ENCODE data around the gene SSBP4. TPM values are rescaled to one million over a fixed set of nuclear protein-coding genes. Genes with fewer than 3 reads are reported as not detected.
A peak's percentile ranks its signal among the peaks of the same experiment; 100 is the strongest.

SSBP4 gene
- total and polyA plus RNA-seq, 2 experiments from 2014 or later, result 44.4 to 52.0 TPM

DNA sequence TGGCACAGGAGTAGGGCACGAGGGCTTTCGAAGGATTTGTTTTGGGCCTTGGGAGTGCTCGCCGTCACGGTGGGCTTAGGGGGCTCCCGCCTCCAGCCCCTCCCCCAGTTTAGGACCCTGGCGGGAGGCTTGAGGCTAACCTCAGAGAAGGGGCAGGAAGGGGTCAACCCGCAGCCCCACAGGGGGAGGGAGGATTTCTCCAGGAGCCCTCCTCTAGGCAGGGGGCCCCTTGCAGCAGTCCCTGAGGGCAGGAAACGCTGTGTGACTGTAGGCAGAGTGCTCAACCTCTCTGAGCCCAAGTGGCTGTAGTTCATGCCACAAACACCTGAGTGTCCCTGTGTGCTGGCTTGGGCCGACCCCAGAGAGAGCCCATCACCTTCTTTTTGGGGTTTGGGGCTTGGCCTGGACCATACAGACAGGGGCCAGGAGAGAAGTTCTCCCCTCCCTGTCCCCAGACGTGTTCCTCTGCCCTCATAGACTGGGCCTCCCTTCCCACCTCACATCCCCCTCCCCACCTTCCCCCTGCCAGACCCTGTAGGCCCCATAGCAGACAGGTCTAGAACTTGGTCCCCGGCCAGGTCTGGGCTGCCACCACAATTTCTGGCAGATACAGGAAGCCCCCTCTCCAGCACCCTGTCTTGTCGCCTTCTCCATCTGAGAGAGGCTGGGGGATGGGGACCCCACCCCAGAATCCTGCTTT is 10.7 kb downstream of the SSBP4 start:
- Histone ChIP-seq H3K4me1 (ENCODE audit: insufficient read depth) (peaks cover 44% of the 10 kb centered on the region), H3K36me3 (ENCODE audit: insufficient read depth) (no peaks in the 10 kb centered on the region), H2AFZ (0 out of 2 replicates have a peak overlapping the region, but pooled peaks have one; percentile 59), H3K79me2 (replicated peaks; ENCODE audit: insufficient read depth) (no peaks in the 10 kb centered on the region), H3K27me3 (ENCODE audit: insufficient read depth) (no peaks in the 10 kb centered on the region), H3K9me2 (ENCODE audit: insufficient read depth) (no peaks in the 10 kb centered on the region), H4K20me1 (replicated peaks; ENCODE audit: insufficient read depth) (no peaks in the 10 kb centered on the region; the same call in 1 of the 2 replicates), H3K4me3 (peak overlapping the region; percentile 73), H3F3A (replicated peaks; ENCODE audit: low read depth) (peaks cover 11% of the 10 kb centered on the region; the same call in 1 of the 2 replicates), H3K4me2 (peak overlapping the region; percentile 91), H3K27ac (ENCODE audit: low read depth) (no peak overlapping the region)
- ATAC-seq (no peak), DNase-seq (ENCODE audit: low spot score) (no peak)
- TF ChIP-seq JUNB (IDR thresholded peaks at IDR 0.05; ENCODE audit: unreplicated experiment) (no peak), CREB1 (CRISPR knock-in tag; IDR thresholded peaks at IDR 0.05; ENCODE audit: low read depth) (no peak), EZH2phosphoT487 (IDR thresholded peaks at IDR 0.05; ENCODE audit: unreplicated experiment) (no peak), ZNF331 (CRISPR knock-in tag; IDR thresholded peaks at IDR 0.05; ENCODE audit: low read depth) (no peak), ZNF114 (CRISPR knock-in tag; IDR thresholded peaks at IDR 0.05) (no peak), POLR2AphosphoS5 (IDR thresholded peaks at IDR 0.05; ENCODE audit: low read depth) (no peak; the same call in 1 of the 2 replicates), EZH2 (IDR thresholded peaks at IDR 0.05; ENCODE audit: low read depth, unreplicated experiment) (no peak), STAT1 (IDR thresholded peaks at IDR 0.05; ENCODE audit: unreplicated experiment) (no peak), NANOG (IDR thresholded peaks at IDR 0.05; ENCODE audit: borderline replicate concordance) (no peak)
- TF ChIP-seq, protein P1, sequence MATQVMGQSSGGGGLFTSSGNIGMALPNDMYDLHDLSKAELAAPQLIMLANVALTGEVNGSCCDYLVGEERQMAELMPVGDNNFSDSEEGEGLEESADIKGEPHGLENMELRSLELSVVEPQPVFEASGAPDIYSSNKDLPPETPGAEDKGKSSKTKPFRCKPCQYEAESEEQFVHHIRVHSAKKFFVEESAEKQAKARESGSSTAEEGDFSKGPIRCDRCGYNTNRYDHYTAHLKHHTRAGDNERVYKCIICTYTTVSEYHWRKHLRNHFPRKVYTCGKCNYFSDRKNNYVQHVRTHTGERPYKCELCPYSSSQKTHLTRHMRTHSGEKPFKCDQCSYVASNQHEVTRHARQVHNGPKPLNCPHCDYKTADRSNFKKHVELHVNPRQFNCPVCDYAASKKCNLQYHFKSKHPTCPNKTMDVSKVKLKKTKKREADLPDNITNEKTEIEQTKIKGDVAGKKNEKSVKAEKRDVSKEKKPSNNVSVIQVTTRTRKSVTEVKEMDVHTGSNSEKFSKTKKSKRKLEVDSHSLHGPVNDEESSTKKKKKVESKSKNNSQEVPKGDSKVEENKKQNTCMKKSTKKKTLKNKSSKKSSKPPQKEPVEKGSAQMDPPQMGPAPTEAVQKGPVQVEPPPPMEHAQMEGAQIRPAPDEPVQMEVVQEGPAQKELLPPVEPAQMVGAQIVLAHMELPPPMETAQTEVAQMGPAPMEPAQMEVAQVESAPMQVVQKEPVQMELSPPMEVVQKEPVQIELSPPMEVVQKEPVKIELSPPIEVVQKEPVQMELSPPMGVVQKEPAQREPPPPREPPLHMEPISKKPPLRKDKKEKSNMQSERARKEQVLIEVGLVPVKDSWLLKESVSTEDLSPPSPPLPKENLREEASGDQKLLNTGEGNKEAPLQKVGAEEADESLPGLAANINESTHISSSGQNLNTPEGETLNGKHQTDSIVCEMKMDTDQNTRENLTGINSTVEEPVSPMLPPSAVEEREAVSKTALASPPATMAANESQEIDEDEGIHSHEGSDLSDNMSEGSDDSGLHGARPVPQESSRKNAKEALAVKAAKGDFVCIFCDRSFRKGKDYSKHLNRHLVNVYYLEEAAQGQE (IDR thresholded peaks at IDR 0.05; ENCODE audit: unreplicated experiment), result no peak
- TF ChIP-seq, protein P2, sequence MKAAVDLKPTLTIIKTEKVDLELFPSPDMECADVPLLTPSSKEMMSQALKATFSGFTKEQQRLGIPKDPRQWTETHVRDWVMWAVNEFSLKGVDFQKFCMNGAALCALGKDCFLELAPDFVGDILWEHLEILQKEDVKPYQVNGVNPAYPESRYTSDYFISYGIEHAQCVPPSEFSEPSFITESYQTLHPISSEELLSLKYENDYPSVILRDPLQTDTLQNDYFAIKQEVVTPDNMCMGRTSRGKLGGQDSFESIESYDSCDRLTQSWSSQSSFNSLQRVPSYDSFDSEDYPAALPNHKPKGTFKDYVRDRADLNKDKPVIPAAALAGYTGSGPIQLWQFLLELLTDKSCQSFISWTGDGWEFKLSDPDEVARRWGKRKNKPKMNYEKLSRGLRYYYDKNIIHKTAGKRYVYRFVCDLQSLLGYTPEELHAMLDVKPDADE (IDR thresholded peaks at IDR 0.05), result no peak
- TF ChIP-seq, protein P3, sequence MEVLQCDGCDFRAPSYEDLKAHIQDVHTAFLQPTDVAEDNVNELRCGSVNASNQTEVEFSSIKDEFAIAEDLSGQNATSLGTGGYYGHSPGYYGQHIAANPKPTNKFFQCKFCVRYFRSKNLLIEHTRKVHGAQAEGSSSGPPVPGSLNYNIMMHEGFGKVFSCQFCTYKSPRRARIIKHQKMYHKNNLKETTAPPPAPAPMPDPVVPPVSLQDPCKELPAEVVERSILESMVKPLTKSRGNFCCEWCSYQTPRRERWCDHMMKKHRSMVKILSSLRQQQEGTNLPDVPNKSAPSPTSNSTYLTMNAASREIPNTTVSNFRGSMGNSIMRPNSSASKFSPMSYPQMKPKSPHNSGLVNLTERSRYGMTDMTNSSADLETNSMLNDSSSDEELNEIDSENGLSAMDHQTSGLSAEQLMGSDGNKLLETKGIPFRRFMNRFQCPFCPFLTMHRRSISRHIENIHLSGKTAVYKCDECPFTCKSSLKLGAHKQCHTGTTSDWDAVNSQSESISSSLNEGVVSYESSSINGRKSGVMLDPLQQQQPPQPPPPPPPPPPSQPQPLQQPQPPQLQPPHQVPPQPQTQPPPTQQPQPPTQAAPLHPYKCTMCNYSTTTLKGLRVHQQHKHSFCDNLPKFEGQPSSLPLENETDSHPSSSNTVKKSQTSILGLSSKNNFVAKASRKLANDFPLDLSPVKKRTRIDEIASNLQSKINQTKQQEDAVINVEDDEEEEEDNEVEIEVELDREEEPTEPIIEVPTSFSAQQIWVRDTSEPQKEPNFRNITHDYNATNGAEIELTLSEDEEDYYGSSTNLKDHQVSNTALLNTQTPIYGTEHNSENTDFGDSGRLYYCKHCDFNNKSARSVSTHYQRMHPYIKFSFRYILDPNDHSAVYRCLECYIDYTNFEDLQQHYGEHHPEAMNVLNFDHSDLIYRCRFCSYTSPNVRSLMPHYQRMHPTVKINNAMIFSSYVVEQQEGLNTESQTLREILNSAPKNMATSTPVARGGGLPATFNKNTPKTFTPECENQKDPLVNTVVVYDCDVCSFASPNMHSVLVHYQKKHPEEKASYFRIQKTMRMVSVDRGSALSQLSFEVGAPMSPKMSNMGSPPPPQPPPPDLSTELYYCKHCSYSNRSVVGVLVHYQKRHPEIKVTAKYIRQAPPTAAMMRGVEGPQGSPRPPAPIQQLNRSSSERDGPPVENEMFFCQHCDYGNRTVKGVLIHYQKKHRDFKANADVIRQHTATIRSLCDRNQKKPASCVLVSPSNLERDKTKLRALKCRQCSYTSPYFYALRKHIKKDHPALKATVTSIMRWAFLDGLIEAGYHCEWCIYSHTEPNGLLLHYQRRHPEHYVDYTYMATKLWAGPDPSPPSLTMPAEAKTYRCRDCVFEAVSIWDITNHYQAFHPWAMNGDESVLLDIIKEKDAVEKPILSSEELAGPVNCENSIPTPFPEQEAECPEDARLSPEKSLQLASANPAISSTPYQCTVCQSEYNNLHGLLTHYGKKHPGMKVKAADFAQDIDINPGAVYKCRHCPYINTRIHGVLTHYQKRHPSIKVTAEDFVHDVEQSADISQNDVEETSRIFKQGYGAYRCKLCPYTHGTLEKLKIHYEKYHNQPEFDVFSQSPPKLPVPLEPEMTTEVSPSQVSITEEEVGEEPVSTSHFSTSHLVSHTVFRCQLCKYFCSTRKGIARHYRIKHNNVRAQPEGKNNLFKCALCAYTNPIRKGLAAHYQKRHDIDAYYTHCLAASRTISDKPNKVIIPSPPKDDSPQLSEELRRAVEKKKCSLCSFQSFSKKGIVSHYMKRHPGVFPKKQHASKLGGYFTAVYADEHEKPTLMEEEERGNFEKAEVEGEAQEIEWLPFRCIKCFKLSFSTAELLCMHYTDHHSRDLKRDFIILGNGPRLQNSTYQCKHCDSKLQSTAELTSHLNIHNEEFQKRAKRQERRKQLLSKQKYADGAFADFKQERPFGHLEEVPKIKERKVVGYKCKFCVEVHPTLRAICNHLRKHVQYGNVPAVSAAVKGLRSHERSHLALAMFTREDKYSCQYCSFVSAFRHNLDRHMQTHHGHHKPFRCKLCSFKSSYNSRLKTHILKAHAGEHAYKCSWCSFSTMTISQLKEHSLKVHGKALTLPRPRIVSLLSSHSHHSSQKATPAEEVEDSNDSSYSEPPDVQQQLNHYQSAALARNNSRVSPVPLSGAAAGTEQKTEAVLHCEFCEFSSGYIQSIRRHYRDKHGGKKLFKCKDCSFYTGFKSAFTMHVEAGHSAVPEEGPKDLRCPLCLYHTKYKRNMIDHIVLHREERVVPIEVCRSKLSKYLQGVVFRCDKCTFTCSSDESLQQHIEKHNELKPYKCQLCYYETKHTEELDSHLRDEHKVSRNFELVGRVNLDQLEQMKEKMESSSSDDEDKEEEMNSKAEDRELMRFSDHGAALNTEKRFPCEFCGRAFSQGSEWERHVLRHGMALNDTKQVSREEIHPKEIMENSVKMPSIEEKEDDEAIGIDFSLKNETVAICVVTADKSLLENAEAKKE (CRISPR knock-in tag; IDR thresholded peaks at IDR 0.05), result no peak
- TF ChIP-seq, protein P4, sequence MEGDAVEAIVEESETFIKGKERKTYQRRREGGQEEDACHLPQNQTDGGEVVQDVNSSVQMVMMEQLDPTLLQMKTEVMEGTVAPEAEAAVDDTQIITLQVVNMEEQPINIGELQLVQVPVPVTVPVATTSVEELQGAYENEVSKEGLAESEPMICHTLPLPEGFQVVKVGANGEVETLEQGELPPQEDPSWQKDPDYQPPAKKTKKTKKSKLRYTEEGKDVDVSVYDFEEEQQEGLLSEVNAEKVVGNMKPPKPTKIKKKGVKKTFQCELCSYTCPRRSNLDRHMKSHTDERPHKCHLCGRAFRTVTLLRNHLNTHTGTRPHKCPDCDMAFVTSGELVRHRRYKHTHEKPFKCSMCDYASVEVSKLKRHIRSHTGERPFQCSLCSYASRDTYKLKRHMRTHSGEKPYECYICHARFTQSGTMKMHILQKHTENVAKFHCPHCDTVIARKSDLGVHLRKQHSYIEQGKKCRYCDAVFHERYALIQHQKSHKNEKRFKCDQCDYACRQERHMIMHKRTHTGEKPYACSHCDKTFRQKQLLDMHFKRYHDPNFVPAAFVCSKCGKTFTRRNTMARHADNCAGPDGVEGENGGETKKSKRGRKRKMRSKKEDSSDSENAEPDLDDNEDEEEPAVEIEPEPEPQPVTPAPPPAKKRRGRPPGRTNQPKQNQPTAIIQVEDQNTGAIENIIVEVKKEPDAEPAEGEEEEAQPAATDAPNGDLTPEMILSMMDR (conservative IDR thresholded peaks at IDR 0.05; ENCODE audit: low read depth in 2 of 2), result no peak
- peaks cover 21% of the 10 kb centered on the region for H3K4me1 Mint-ChIP-seq
- no peaks in the 10 kb centered on the region for H3K9me3 Mint-ChIP-seq
- H3K36me3 Mint-ChIP-seq (ENCODE audit: low read depth), result peaks cover 5% of the 10 kb centered on the region; the same call in 2 of the 3 replicates
- peak overlapping the region; percentile 64 for H3K4me3 Mint-ChIP-seq
- no peak overlapping the region for H3K27ac Mint-ChIP-seq
- H3K27me3 Mint-ChIP-seq (ENCODE audit: insufficient read depth, low read depth, poor library complexity), result peaks cover 18% of the 10 kb centered on the region
